MM.1S (cell line): Measurements from ENCODE around the gene RBM28.

Source experiments
- CTCF ChIP-seq: fragments of 300-600 bp; sonication (generic); IDR thresholded peaks from 2 replicates; pipeline ENCODE4 v1.5.1; 2016; ENCODE audit warnings: antibody characterized with exemption, low read length, mixed read lengths
- EZH2 ChIP-seq: fragments of 300-600 bp; sonication (generic); optimal IDR thresholded peaks from 2 replicates; pipeline ENCODE3; 2017; ENCODE audit warnings: low read depth, mild to moderate bottlenecking, antibody characterized with exemption, low read length, mixed read lengths

- TF ChIP-seq EZH2, result no peak
- no peak for TF ChIP-seq CTCF
These were observed 20.7 kb downstream of the RBM28 start for GRCh38 chr7:128323040-128323439.
